PFSK-1 (cell line): ENCODE data around the gene VMP1.

ENCODE experiments used
- FOXP2 ChIP-seq: optimal IDR thresholded peaks from 2 replicates; pipeline ENCODE3; 2011; ENCODE audit warnings: borderline replicate concordance, control low read depth, inconsistent platforms; ENCODE audit not compliant: insufficient read depth; ENCODE audit errors: extremely low read length, extremely low read depth
- POLR2AphosphoS5 ChIP-seq: IDR thresholded peaks from 2 replicates; pipeline ENCODE4 v1.6.1; 2012; ENCODE audit warnings: low read depth, mild to moderate bottlenecking, control low read depth, low read length, moderate library complexity
- REST ChIP-seq, 2 experiments: IDR thresholded peaks; 2 replicates each; pipeline versions ENCODE4 v1.6.1 to v1.8.0; 2011 to 2012; ENCODE audit warnings: low read depth in 2 of 2, low read length in 2 of 2, control low read depth in 1 of 2, inconsistent platforms in 1 of 2, mild to moderate bottlenecking in 1 of 2, moderate library complexity in 1 of 2; ENCODE audit not compliant: insufficient read depth in 1 of 2
- SIN3A ChIP-seq: IDR thresholded peaks from 2 replicates; pipeline ENCODE4 v1.6.1; 2012; ENCODE audit warnings: mild to moderate bottlenecking, low read length, moderate library complexity, borderline replicate concordance; ENCODE audit not compliant: insufficient read depth
- TAF1 ChIP-seq: IDR thresholded peaks from 2 replicates; pipeline ENCODE4 v1.6.1; 2012; ENCODE audit warnings: low read length, control low read depth, borderline replicate concordance; ENCODE audit not compliant: insufficient read depth

VMP1 gene

GRCh38 chr17:59719526-59719925, 12.1 kb downstream of the VMP1 start:
- TF ChIP-seq SIN3A = no peak

GRCh38 chr17:59722623-59723022, 15.2 kb downstream of the VMP1 start:
- TF ChIP-seq REST (IDR thresholded peaks at IDR 0.05; ENCODE audit: insufficient read depth in 1 of 2, low read depth in 2 of 2, low read length in 2 of 2) (no peak), TAF1 (no peak), POLR2AphosphoS5 (no peak), FOXP2 (no peak)

GRCh38 chr17:59723041-59723440, 15.6 kb downstream of the VMP1 start:
- no peak for TF ChIP-seq REST (IDR thresholded peaks at IDR 0.05; ENCODE audit: insufficient read depth in 1 of 2, low read depth in 2 of 2, low read length in 2 of 2)
- no peak for TF ChIP-seq SIN3A
- no peak for TF ChIP-seq POLR2AphosphoS5
- no peak for TF ChIP-seq FOXP2
- TF ChIP-seq TAF1 = no peak

GRCh38 chr17:59723607-59724006, 16.2 kb downstream of the VMP1 start:
- no peak for TF ChIP-seq SIN3A
- TF ChIP-seq FOXP2 = no peak
- no peak for TF ChIP-seq TAF1
- TF ChIP-seq REST (IDR thresholded peaks at IDR 0.05; ENCODE audit: insufficient read depth in 1 of 2, low read depth in 2 of 2, low read length in 2 of 2) = no peak
- TF ChIP-seq POLR2AphosphoS5 = no peak

- TF ChIP-seq FOXP2 (no peak), TAF1 (no peak), SIN3A (no peak), POLR2AphosphoS5 (no peak), REST (IDR thresholded peaks at IDR 0.05; ENCODE audit: insufficient read depth in 1 of 2, low read depth in 2 of 2, low read length in 2 of 2) (no peak)
Measured at GRCh38 chr17:59725691-59726090, 18.2 kb downstream of the VMP1 start.
